ENCODE measurements around the gene PAXIP1.
"Not testable (repeated sequence)": the region's sequence is repeated elsewhere in the genome, so short reads cannot be mapped to it uniquely, and the experiment has no call there.

PAXIP1 gene, protein sequence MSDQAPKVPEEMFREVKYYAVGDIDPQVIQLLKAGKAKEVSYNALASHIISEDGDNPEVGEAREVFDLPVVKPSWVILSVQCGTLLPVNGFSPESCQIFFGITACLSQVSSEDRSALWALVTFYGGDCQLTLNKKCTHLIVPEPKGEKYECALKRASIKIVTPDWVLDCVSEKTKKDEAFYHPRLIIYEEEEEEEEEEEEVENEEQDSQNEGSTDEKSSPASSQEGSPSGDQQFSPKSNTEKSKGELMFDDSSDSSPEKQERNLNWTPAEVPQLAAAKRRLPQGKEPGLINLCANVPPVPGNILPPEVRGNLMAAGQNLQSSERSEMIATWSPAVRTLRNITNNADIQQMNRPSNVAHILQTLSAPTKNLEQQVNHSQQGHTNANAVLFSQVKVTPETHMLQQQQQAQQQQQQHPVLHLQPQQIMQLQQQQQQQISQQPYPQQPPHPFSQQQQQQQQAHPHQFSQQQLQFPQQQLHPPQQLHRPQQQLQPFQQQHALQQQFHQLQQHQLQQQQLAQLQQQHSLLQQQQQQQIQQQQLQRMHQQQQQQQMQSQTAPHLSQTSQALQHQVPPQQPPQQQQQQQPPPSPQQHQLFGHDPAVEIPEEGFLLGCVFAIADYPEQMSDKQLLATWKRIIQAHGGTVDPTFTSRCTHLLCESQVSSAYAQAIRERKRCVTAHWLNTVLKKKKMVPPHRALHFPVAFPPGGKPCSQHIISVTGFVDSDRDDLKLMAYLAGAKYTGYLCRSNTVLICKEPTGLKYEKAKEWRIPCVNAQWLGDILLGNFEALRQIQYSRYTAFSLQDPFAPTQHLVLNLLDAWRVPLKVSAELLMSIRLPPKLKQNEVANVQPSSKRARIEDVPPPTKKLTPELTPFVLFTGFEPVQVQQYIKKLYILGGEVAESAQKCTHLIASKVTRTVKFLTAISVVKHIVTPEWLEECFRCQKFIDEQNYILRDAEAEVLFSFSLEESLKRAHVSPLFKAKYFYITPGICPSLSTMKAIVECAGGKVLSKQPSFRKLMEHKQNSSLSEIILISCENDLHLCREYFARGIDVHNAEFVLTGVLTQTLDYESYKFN

DNA sequence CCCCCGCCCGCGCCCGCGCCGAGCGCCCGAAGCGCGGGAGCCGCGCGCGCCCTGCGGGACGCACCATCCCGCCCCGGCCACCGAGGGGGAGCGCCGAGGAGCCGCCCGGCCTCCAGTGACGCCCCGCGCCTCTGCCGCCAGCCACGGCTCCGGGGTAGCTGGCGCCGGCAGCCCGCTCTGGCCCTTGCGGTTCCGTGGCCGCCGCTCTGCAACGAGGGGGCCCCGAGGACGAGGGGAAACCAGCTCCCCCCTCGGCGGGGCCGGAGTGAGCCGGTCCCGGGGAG, at the start of gene PAXIP1:
PAXIP1 (minus strand) TSS at position 33 of the 284 bp plus-strand sequence. CDS start 195 bp downstream, outside the sequence.
- no peak for DNase-seq (ENCODE audit: low spot score in 2 of 2)
- in situ Hi-C loops (cut with MboI; ENCODE audit: low sequenced_read_pairs), result no loop called here

GRCh38 chr7:155051355-155051754, 48.4 kb upstream of the PAXIP1 start:
- Histone ChIP-seq H3K9me3 (no peaks in the 10 kb centered on the region), H3K27me3 (ENCODE audit: low read depth) (no peaks in the 10 kb centered on the region), H3K4me3 (no peak overlapping the region), H3K4me1 (no peaks in the 10 kb centered on the region), H3K36me3 (replicated peaks) (no peaks in the 10 kb centered on the region)
- in situ Hi-C loops (cut with MboI; ENCODE audit: low sequenced_read_pairs), result no loop called here
- no peak for DNase-seq (ENCODE audit: low spot score in 2 of 2)

More for the DNA sequence above, at the start of gene PAXIP1:
- peak within 1 kb of the TSS; percentile 89 for H3K4me3 ChIP-seq
- no peaks in the 10 kb centered on the region for H3K27me3 ChIP-seq (ENCODE audit: low read depth)
- H3K9me3 ChIP-seq, result no peaks in the 10 kb centered on the region
- H3K4me1 ChIP-seq, result peaks cover 9% of the 10 kb centered on the region
- peaks cover 17% of the 10 kb centered on the region for H3K36me3 ChIP-seq (replicated peaks)

GRCh38 chr7:155048006-155048405, 45.1 kb upstream of the PAXIP1 start:
- no peaks in the 10 kb centered on the region for H3K4me1 ChIP-seq
- no peak for DNase-seq (ENCODE audit: low spot score in 2 of 2)
- no peaks in the 10 kb centered on the region for H3K9me3 ChIP-seq
- in situ Hi-C loops (cut with MboI; ENCODE audit: low sequenced_read_pairs), result no loop called here
- no peaks in the 10 kb centered on the region for H3K36me3 ChIP-seq (replicated peaks)
- no peaks in the 10 kb centered on the region for H3K27me3 ChIP-seq (ENCODE audit: low read depth)
- H3K4me3 ChIP-seq, result no peak overlapping the region

DNA sequence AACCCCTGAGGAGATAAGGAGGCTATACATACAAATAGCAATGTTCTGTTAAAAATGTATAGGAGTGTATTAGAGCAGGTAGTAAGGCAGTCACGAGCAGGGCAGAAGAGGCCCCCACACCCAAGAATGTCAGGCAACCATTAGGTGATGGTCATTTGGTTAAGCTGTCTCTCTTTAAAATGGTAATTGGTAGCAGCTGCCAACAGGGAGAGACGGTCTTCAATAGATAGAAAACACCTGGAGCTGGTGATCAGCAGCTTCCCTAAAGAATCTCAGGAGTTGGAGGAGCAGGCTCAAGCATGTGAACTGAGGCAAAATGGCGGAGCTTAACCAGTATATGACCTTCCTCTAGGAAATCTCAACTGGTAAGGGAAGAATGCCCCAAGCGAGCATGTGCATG, 40.8 kb upstream of the PAXIP1 start:
- in situ Hi-C loops (cut with MboI; ENCODE audit: low sequenced_read_pairs), result no loop called here
- H3K27me3 ChIP-seq (ENCODE audit: low read depth), result 0 out of 2 replicates have a peak, but pooled peaks cover 3% of the 10 kb centered on the region

GRCh38 chr7:155038335-155038734, 35.4 kb upstream of the PAXIP1 start:
- DNase-seq (ENCODE audit: low spot score in 2 of 2), result no peak
- in situ Hi-C loops (cut with MboI; ENCODE audit: low sequenced_read_pairs), result no loop called here
- Histone ChIP-seq H3K27me3 (ENCODE audit: low read depth) (0 out of 2 replicates have a peak, but pooled peaks cover 3% of the 10 kb centered on the region), H3K36me3 (replicated peaks) (no peaks in the 10 kb centered on the region), H3K9me3 (no peaks in the 10 kb centered on the region), H3K4me3 (no peak overlapping the region), H3K4me1 (no peaks in the 10 kb centered on the region)

More for the DNA sequence above, 40.8 kb upstream of the PAXIP1 start:
- Histone ChIP-seq H3K4me1 (no peaks in the 10 kb centered on the region), H3K9me3 (no peaks in the 10 kb centered on the region), H3K4me3 (no peak overlapping the region), H3K36me3 (replicated peaks) (no peaks in the 10 kb centered on the region)
- DNase-seq (ENCODE audit: low spot score in 2 of 2), result no peak

DNA sequence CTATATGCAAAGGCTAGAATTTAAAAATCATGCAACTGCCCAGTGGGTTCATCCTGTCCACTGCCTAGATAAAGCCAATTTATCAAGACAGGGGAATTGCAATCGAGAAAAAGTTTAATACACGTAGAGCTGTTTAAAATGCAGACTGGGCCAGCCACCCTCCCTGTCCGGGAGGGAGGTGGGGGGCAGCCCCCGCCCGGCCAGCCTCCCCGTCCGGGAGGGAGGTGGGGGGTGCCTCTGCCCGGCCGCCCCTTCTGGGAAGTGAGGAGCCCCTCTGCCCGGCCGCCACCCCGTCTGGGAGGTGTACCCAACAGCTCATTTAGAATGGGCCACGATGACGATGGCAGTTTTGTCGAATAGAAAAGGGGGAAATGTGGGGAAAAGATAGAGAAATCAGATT, 31.6 kb upstream of the PAXIP1 start:
- H3K27me3 ChIP-seq (ENCODE audit: low read depth); H3K4me3 ChIP-seq; in situ Hi-C loops (cut with MboI; ENCODE audit: low sequenced_read_pairs); H3K9me3 ChIP-seq; H3K4me1 ChIP-seq; DNase-seq (ENCODE audit: low spot score in 2 of 2); H3K36me3 ChIP-seq (replicated peaks): not testable (repeated sequence)

DNA sequence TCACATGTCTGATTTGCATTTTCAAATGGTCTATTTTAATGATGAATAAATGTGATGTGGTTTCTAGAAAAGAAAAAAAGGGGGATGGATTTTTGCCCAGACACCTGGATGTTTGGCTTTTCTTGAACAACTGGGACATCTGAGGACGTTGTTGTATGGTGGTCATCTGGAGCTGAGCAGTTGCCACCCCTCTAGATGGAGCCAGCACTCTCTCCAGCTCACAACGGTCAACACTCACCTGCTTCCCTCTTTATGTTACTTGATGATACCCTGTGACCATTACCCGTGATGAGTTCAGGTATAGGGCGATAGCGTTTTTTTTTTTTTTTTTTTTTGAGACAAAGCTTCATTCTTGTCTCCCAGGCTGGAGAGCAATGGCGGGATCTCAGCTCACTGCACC, 30.1 kb upstream of the PAXIP1 start:
- H3K4me3 ChIP-seq, result no peak overlapping the region
- in situ Hi-C loops (cut with MboI; ENCODE audit: low sequenced_read_pairs), result no loop called here
- H3K27me3 ChIP-seq (ENCODE audit: low read depth), result no peaks in the 10 kb centered on the region
- no peaks in the 10 kb centered on the region for H3K4me1 ChIP-seq
- no peaks in the 10 kb centered on the region for H3K36me3 ChIP-seq (replicated peaks)
- no peaks in the 10 kb centered on the region for H3K9me3 ChIP-seq
- no peak for DNase-seq (ENCODE audit: low spot score in 2 of 2)

DNA sequence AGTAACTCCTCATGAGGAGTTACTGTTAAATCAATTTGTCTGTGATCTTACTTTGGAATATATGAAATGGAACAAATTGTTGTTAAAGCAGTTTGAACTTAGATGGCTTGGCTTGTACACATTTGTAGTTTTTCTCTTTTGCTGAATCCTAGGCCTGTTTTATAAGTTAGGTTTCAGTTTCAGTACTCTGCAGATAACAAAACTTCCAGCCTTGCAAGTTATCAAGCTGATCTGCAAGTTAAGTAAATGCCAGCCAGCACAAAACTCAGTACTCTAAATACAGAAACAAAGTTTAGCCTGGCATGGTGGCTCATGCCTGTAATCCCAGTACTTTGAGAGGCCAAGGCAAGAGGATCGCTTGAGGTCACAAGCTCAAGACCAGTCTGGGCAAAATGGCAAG, 25.0 kb upstream of the PAXIP1 start:
- Histone ChIP-seq H3K36me3 (replicated peaks) (no peaks in the 10 kb centered on the region), H3K27me3 (ENCODE audit: low read depth) (no peaks in the 10 kb centered on the region), H3K4me1 (no peaks in the 10 kb centered on the region), H3K9me3 (no peaks in the 10 kb centered on the region), H3K4me3 (no peak overlapping the region)
- in situ Hi-C loops (cut with MboI; ENCODE audit: low sequenced_read_pairs), result no loop called here
- DNase-seq (ENCODE audit: low spot score in 2 of 2), result no peak

GRCh38 chr7:155021699-155022145, 18.8 kb upstream of the PAXIP1 start:
- no peak for DNase-seq (ENCODE audit: low spot score in 2 of 2)
- Histone ChIP-seq H3K4me3 (no peak overlapping the region), H3K9me3 (no peaks in the 10 kb centered on the region), H3K27me3 (ENCODE audit: low read depth) (peaks cover 3% of the 10 kb centered on the region; the same call in 1 of the 2 replicates), H3K4me1 (no peaks in the 10 kb centered on the region), H3K36me3 (replicated peaks) (no peaks in the 10 kb centered on the region)
- in situ Hi-C loops (cut with MboI; ENCODE audit: low sequenced_read_pairs), result no loop called here

GRCh38 chr7:155020996-155021395, 18.1 kb upstream of the PAXIP1 start:
- DNase-seq (ENCODE audit: low spot score in 2 of 2), result no peak
- H3K4me3 ChIP-seq, result no peak overlapping the region
- H3K9me3 ChIP-seq, result no peaks in the 10 kb centered on the region
- peaks cover 3% of the 10 kb centered on the region; the same call in 1 of the 2 replicates for H3K27me3 ChIP-seq (ENCODE audit: low read depth)
- in situ Hi-C loops (cut with MboI; ENCODE audit: low sequenced_read_pairs), result no loop called here
- no peaks in the 10 kb centered on the region for H3K36me3 ChIP-seq (replicated peaks)
- H3K4me1 ChIP-seq, result no peaks in the 10 kb centered on the region

GRCh38 chr7:155017834-155018233, 14.9 kb upstream of the PAXIP1 start:
- H3K4me1 ChIP-seq, result no peaks in the 10 kb centered on the region
- no peaks in the 10 kb centered on the region for H3K9me3 ChIP-seq
- peaks cover 3% of the 10 kb centered on the region; the same call in 1 of the 2 replicates for H3K27me3 ChIP-seq (ENCODE audit: low read depth)
- in situ Hi-C loops (cut with MboI; ENCODE audit: low sequenced_read_pairs), result no loop called here
- no peak overlapping the region for H3K4me3 ChIP-seq
- no peak for DNase-seq (ENCODE audit: low spot score in 2 of 2)
- no peaks in the 10 kb centered on the region for H3K36me3 ChIP-seq (replicated peaks)

- Histone ChIP-seq H3K27me3 (ENCODE audit: low read depth) (no peaks in the 10 kb centered on the region), H3K4me3 (no peak overlapping the region), H3K4me1 (no peaks in the 10 kb centered on the region), H3K9me3 (no peaks in the 10 kb centered on the region), H3K36me3 (replicated peaks) (peaks cover 5% of the 10 kb centered on the region)
- in situ Hi-C loops (cut with MboI; ENCODE audit: low sequenced_read_pairs), result no loop called here
- no peak for DNase-seq (ENCODE audit: low spot score in 2 of 2)
Measured at GRCh38 chr7:155011086-155011485, 8.2 kb upstream of the PAXIP1 start.

DNA sequence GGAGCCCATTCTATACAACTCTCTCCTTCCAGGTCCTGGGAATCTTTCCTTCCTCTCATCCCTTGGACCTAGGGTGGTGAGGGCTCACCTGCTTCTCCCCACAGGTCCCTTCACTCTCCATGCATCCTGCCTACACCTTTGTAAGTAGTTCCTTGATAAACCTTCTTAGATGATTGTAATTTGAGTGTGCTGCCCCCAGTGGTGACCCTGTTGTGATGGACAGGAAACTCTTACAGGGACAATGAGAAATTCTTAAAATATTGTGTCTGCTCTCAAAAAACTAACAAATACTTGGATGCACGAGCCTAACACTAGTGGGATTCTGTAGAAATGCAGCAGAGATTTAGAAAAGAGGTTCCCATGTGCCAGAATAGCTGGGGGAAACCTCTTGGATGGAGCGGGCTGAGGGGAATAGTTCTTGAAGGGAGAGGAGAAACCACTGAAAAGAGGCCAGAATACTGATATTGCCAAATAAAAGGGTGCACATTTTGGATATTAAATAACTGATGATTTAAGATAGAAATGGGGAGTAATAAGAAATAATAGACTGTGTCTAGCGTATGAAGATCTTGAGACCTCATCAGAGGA, 6.7 kb upstream of the PAXIP1 start:
- in situ Hi-C loops (cut with MboI; ENCODE audit: low sequenced_read_pairs), result no loop called here
- DNase-seq (ENCODE audit: low spot score in 2 of 2), result peak in 1 of 2 experiments; percentile 51
- Histone ChIP-seq H3K36me3 (replicated peaks) (peaks cover 10% of the 10 kb centered on the region), H3K4me1 (peaks cover 2% of the 10 kb centered on the region; the same call in 1 of the 2 replicates), H3K9me3 (no peaks in the 10 kb centered on the region), H3K27me3 (ENCODE audit: low read depth) (no peaks in the 10 kb centered on the region), H3K4me3 (no peak overlapping the region)

Data from HAP-1 (cell line).